Mucosa of stomach (tissue), 1 donor: ENCODE data around the gene RTF2.

Experiments used
- H3K27me3 ChIP-seq: one replicate; pipeline ENCODE4 v1.7.0; 2013; ENCODE audit warnings: mild to moderate bottlenecking, low read length; ENCODE audit not compliant: control insufficient read depth, insufficient read depth
- H3K36me3 ChIP-seq: one replicate; pipeline ENCODE4 v1.7.0; 2013; ENCODE audit warnings: low read length; ENCODE audit not compliant: control insufficient read depth, insufficient read depth
- H3K4me1 ChIP-seq: one replicate; pipeline ENCODE4 v1.7.0; 2013; ENCODE audit warnings: mild to moderate bottlenecking, low read length; ENCODE audit not compliant: control insufficient read depth, insufficient read depth
- H3K4me3 ChIP-seq: one replicate; pipeline ENCODE4 v1.7.0; 2013; ENCODE audit warnings: low read length
- H3K9ac ChIP-seq: one replicate; pipeline ENCODE4 v1.7.0; 2013; ENCODE audit warnings: mild to moderate bottlenecking, low read length, moderate library complexity
- H3K9me3 ChIP-seq: one replicate; pipeline ENCODE4 v1.7.0; 2013; ENCODE audit warnings: mild to moderate bottlenecking, low read length, moderate library complexity; ENCODE audit not compliant: control insufficient read depth
- donor health status: Pancreatic carcinoma.

Gene RTF2, protein sequence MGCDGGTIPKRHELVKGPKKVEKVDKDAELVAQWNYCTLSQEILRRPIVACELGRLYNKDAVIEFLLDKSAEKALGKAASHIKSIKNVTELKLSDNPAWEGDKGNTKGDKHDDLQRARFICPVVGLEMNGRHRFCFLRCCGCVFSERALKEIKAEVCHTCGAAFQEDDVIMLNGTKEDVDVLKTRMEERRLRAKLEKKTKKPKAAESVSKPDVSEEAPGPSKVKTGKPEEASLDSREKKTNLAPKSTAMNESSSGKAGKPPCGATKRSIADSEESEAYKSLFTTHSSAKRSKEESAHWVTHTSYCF

DNA sequence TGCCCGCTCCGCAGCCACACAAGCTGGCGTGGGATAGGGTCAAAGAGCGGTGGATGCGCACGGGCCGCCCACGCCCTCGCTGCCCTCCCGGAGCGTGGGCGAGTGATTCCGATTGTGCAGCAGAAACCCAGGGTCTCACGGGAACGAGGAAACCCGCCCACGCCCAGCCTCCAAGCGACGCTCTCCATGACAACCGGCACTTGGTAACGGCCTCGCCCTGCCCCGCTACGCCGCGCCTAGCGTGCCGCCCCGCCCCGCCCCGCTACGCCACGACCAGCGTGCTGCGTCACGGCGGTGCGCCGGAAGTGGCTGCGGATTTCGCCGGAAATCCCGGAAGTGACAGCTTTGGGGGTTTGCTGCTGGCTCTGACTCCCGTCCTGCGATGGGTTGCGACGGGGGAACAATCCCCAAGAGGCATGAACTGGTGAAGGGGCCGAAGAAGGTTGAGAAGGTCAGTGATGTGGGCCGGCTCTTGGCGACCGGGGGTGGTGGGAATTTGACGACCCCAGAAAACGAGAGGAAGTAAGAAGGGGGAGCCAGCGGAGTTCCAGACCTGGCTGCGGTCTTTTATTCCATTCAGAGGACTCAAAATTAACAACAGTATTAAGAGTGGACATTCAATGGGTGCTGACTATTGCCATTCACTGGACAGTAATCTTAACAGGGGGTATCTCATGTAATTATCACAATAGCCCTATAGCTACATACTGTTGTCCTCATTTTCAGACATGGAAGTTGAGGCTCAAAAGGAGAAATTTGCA, at the start of gene RTF2:
RTF2 (plus strand) TSS at position 312 of the 761 bp plus-strand sequence; CDS start at position 383, 71 bp downstream.
- peaks cover 4% of the 10 kb centered on the region for H3K4me1 ChIP-seq
- H3K36me3 ChIP-seq, result no peaks in the 10 kb centered on the region
- no peaks in the 10 kb centered on the region for H3K27me3 ChIP-seq
- no peaks in the 10 kb centered on the region for H3K9me3 ChIP-seq
- peak within 1 kb of the TSS; percentile 100 for H3K4me3 ChIP-seq
- H3K9ac ChIP-seq, result peak within 1 kb of the TSS; percentile 99

DNA sequence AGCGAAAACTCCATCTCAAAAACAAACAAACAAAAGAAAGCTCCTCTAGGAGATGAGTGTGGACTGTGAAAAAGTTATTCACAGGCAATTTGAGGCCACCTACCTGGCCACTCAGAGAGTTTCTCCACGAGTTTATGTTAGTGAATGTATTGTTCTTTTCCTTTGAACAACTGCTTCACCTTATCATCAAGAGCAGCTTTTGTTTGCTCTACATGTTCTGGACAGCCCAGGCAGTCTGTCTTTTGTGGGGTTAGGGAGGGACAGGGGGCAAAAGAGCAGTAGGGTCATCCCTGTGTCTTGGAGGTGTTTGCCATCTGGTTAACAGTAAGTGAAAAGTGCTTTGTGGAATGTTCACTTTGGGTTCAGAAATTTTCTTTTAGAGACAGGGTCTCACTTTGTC, 48.4 kb upstream of the RTF2 start:
- Histone ChIP-seq H3K27me3 (no peaks in the 10 kb centered on the region), H3K9ac (no peak overlapping the region), H3K9me3 (no peaks in the 10 kb centered on the region), H3K36me3 (peaks cover 3% of the 10 kb centered on the region), H3K4me1 (peaks cover 10% of the 10 kb centered on the region), H3K4me3 (no peak overlapping the region)

DNA sequence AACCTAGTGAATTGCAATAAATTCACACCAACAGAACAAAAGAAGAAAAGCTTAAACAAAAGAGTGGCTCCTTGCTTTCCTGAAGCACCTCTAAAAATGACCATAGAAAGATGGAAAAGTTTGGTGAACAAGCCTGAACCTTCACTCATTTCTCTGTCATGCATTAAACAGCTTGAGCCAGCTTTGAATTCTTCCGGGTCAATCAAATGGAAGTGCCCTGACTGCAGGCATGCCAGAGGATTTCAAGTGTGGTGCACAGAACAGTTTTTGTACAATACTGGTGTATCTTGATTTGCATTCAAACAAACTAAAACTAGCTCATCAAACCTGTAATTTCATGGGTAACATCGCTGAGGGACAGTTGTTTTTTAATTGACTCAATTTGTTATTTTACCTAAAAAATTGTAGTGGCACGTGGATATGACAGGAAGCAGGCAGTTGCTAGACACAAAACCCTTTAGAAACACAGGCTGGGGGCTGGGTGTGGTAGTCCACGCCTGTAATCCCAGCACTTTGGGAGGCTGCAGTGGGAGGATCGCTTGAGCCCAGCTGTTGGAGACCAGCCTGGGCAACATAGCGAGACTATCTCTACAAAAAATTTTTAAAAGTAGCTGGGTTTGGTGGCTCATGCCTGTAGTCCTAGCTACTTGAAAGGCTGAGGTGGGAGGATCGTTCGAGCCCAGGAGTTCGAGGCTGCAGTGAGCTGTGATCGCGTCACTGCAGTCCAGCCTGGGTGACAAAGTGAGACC, 47.3 kb upstream of the RTF2 start:
- H3K4me1 ChIP-seq, result peaks cover 10% of the 10 kb centered on the region

DNA sequence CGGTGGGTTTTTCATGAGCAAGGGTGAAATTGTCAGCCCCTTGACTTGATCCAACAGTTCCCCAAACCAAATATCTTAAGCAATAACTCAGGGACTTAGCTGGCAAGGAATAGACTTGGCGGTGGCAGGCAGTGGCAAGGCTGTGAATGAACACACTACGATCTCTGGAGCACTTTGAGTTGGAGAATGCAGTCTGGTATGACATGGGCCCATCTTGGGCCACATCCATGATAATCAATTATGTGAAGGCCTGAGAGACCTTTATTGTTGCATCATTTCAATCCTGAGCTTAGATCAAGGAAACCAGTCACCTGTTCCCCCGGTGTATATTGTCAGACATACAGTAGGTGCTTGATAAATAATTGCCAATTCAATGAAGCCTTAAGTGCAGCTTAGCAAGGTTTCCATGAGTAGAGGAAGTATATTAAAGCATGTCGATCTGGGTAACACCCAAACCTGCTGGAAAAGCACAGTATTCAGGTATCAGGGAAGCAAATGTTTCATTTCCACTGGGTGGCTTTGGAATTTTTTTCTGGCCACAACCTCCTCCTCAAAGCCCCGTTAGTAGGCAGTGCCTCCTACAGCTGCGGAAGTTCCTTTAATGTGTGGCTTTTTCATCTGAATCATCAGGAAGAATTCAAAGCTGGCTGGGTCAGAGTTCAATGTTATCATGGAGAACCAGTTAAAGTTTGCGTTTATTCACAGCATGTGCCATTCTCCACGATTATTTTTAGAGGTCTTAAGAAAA, 46.2 kb upstream of the RTF2 start:
- Histone ChIP-seq H3K36me3 (peaks cover 3% of the 10 kb centered on the region), H3K4me1 (peaks cover 10% of the 10 kb centered on the region), H3K4me3 (no peak overlapping the region), H3K9ac (no peak overlapping the region), H3K9me3 (no peaks in the 10 kb centered on the region), H3K27me3 (no peaks in the 10 kb centered on the region)

More for the DNA sequence above, 47.3 kb upstream of the RTF2 start:
- no peaks in the 10 kb centered on the region for H3K9me3 ChIP-seq
- no peak overlapping the region for H3K4me3 ChIP-seq
- peaks cover 3% of the 10 kb centered on the region for H3K36me3 ChIP-seq
- no peak overlapping the region for H3K9ac ChIP-seq
- H3K27me3 ChIP-seq, result no peaks in the 10 kb centered on the region

DNA sequence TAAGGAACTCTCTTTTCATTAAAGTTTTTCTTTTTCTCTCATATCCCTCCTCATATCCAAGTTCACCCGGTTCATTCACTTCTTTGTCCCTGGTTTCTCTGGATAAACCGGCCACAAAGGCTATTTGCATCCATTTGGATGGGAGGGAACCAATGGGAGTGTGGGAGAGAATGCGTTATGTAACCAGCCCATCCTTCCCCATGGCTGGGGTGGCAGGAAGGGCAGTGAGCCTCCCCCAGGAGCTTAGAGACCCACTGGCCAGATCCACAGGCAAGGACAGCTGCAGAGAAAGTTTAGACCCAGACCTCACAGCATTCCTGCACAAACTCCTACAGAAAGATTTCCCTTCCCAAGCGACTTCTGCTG, 45.6 kb upstream of the RTF2 start:
- Histone ChIP-seq H3K9me3 (no peaks in the 10 kb centered on the region), H3K4me1 (peaks cover 10% of the 10 kb centered on the region), H3K36me3 (peaks cover 3% of the 10 kb centered on the region), H3K27me3 (no peaks in the 10 kb centered on the region), H3K9ac (no peak overlapping the region), H3K4me3 (no peak overlapping the region)

DNA sequence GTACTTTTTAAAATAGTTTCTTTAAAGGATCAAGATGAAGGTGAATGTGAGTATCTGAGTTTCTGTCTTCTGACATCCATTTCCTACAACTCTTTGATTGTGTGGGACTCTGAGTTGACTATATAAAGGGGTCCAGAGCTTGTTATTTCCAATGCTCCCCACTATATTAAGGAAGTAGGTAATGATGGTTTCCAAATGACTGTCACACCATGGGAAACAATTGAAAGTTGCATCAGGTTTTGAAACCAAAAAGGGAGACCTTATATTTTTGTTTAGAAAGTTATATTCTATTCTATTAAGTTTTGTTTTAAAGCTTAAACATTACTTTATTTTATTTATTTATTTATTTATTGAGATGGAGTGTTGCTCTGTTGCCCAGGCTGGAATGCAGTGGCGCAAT, 45.2 kb upstream of the RTF2 start:
- Histone ChIP-seq H3K36me3 (peaks cover under 1% of the 10 kb centered on the region), H3K4me1 (peaks cover 10% of the 10 kb centered on the region), H3K27me3 (no peaks in the 10 kb centered on the region), H3K4me3 (no peak overlapping the region), H3K9me3 (no peaks in the 10 kb centered on the region), H3K9ac (no peak overlapping the region)

DNA sequence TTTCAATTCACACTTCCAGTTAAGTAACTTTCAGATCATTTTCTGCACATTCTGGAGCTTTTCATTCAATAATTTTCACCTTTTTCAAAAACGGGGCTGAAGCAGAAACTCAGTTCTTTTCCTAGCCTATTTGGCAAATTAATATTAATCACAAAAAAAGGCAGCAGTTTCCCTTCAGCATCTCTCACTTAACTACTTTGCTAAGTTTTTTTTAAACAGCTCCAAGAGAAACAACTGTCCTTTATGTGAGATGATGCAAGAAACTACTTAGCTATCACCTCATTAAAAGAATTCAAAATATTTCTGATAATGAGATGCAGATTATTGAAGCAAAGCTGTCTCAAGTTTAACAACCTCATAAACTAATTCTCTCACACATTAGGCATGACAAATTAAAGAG, 44.5 kb upstream of the RTF2 start:
- Histone ChIP-seq H3K9me3 (no peaks in the 10 kb centered on the region), H3K4me3 (no peak overlapping the region), H3K4me1 (peaks cover 10% of the 10 kb centered on the region), H3K36me3 (no peaks in the 10 kb centered on the region), H3K9ac (no peak overlapping the region), H3K27me3 (no peaks in the 10 kb centered on the region)

DNA sequence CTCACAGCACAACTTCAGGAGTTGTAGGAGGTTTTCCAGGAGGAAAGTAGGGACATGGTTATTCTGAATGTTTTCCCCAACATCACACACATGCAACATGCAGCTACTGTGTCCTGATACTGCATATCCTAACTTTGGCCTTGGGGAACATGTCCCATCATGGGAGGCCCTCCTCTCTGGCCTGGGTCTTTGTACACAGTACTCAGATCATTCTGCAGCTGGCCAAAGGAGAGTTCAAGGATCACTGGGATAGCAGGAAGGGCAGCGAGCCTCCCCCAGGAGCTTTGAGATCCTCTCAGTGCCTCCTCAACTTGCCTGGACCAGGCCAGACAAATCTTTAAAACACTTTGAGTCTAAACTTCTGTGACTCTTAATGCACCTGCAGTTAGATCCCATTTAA, 43.5 kb upstream of the RTF2 start:
- peaks cover 10% of the 10 kb centered on the region for H3K4me1 ChIP-seq
- no peaks in the 10 kb centered on the region for H3K36me3 ChIP-seq
- no peak overlapping the region for H3K4me3 ChIP-seq
- H3K9ac ChIP-seq, result no peak overlapping the region
- no peaks in the 10 kb centered on the region for H3K9me3 ChIP-seq
- no peaks in the 10 kb centered on the region for H3K27me3 ChIP-seq

DNA sequence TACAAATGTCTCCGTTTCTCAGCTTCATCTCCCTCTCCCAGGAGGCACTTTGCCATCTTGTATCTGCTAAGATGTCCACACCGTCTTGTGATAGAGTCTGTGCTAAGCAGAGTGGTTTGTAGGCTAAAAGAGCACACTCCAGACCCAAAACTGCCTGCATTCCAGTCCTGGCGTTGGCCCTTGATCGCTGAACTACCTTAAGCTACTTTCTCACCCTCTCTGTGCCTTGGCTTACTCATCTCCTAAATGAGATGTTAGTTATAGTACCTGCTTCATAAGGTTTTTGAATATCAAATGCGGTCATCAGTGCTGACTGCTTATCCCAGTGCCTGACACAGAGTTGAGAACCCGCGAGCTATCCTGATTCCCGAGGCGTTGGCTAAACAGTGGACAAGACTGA, 42.4 kb upstream of the RTF2 start:
- Histone ChIP-seq H3K4me3 (no peak overlapping the region), H3K9ac (no peak overlapping the region), H3K4me1 (peaks cover 10% of the 10 kb centered on the region), H3K9me3 (no peaks in the 10 kb centered on the region), H3K27me3 (no peaks in the 10 kb centered on the region), H3K36me3 (no peaks in the 10 kb centered on the region)

DNA sequence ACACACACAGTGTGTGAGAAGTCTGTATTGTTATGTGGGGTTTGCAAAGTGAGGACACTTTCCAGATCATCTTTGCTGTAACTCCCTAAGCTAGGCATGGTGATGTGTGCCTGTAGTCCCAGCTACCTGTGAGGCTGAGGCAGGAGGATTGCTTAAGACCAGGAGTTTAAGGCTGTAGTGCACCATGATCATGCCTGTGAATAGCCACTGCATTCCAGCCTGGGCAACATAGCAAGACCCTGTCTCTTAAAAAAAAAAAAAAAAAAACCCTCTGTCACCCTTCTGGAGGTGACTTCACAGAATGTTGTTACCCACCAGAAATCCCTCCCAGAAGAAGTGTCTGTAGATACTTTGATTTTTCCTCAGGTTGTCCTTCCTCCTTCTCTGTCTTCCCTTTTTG, 41.5 kb upstream of the RTF2 start:
- H3K27me3 ChIP-seq, result no peaks in the 10 kb centered on the region
- H3K4me1 ChIP-seq, result peaks cover 10% of the 10 kb centered on the region
- no peak overlapping the region for H3K9ac ChIP-seq
- H3K36me3 ChIP-seq, result no peaks in the 10 kb centered on the region
- H3K4me3 ChIP-seq, result no peak overlapping the region
- no peaks in the 10 kb centered on the region for H3K9me3 ChIP-seq

DNA sequence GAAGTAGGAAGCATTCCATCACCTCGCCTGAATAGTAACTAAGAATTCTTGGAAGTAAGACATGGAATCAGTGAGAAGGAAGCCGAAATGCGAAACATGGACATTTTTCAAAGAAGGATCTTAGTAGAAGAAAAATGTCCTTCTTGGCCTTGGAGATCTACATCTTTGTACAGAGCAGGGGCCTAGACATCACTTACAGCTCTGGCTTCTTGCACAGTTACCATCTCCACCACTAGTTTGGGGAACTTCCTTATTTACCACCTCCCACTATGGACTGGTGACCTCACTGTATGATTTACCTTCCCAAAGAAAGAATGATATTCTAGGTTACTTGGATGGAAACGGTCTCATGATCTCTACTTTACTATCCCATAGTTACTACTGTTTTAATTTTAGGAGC, 40.6 kb upstream of the RTF2 start:
- H3K27me3 ChIP-seq, result no peaks in the 10 kb centered on the region
- H3K9ac ChIP-seq, result no peak overlapping the region
- no peaks in the 10 kb centered on the region for H3K36me3 ChIP-seq
- no peak overlapping the region for H3K4me3 ChIP-seq
- H3K9me3 ChIP-seq, result no peaks in the 10 kb centered on the region
- H3K4me1 ChIP-seq, result peaks cover 3% of the 10 kb centered on the region
